HG03064 (cell line): ENCODE measurements around the gene NMT2.
"Not testable (repeated sequence)": the region's sequence is repeated elsewhere in the genome, so short reads cannot be mapped to it uniquely, and the experiment has no call there.

Experiments
- ATAC-seq: cut with Tn5 transposase; IDR thresholded peaks from one replicate; pipeline ENCODE4 v1.9.1; 2021; ENCODE audit warnings: low read depth; ENCODE audit not compliant: unreplicated experiment

The NMT2 gene

GRCh38 chr10:15168291-15168785, at the start of gene NMT2:
TSS of gene NMT2 (minus strand) at chr10:15168693. CDS start at chr10:15168612, 81 bp downstream.
- peak; percentile 87 for ATAC-seq

DNA sequence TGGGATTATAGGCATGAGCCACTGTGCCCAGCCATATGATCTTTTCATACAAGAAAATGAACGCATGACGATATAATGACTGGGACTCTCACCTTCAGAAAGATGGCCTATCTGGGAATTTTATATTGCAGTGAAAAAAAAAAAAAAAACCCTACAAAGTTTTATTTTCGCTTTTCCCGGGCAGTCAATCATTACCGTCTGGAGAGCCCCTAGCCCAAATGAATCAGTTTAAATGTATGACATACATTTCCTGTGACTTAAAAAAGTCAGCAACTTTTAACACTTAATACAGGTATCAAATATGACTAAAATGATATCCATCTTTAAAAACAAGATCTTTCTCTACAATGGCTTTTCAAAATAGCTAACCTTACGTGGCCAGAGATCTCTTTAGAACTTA, 48.2 kb upstream of the NMT2 start:
- ATAC-seq: no peak

- ATAC-seq: no peak
These were observed 45.7 kb upstream of the NMT2 start for GRCh38 chr10:15214237-15214636.

GRCh38 chr10:15213461-15213861, 45.0 kb upstream of the NMT2 start:
- no peak for ATAC-seq

GRCh38 chr10:15211464-15211979, 43.0 kb upstream of the NMT2 start:
- no peak for ATAC-seq

- no peak for ATAC-seq
These were observed 42.0 kb upstream of the NMT2 start for GRCh38 chr10:15210521-15210920.

DNA sequence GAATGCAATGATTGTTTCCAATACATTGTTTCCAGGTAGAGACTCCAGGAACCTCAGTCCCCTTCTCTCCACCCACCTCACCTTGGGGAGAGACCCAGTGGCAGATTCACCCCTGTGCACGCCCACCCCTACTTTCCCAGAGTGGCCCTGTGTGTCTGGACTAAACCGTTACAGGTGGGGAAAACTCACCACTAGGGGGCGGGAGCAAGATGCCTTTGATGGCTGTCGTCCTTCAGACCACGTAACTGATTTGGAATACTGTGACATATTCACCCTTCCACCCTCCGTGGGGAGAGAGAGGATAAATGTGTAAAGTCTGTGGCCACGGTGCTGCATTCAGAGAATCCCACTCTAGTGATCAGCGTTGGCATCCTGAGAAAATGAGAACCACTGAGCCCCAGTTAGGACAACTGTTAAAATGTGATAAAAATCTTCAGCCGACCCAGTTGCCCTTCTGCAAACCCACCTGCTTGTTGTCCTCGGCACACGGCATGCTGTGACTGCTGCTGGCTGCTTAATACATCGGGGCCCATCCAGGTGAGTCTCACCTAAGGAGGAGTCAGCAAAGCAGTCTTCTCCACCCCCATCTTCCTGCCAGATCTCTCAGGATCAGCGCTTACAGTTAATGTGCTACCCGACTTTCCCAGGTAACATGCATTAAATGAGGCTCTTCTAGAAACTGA, 41.5 kb upstream of the NMT2 start:
- no peak for ATAC-seq

DNA sequence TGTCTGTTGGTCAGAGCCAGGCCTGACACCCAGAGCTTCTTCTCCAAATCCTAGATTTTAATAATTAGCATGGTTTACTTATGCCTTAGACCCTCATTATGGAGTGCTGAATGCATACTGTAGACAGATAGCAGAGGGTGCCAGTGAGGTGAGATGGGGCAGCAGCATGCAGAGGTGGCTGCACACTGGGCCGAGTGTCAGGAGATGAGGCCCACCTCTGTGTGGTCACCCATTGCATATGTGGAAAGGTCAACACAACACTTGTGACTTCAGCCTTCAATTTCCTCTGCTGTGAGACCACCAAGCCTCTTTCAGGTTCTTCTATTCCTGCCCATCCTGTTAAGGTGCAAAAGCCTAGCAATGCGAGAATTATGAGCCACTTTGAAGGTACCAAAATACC, 39.7 kb upstream of the NMT2 start:
- ATAC-seq: no peak

- not testable (repeated sequence) for ATAC-seq
These were observed 38.9 kb upstream of the NMT2 start for GRCh38 chr10:15207410-15207809.

- ATAC-seq: no peak
These were observed 34.1 kb upstream of the NMT2 start for GRCh38 chr10:15202639-15203038.

DNA sequence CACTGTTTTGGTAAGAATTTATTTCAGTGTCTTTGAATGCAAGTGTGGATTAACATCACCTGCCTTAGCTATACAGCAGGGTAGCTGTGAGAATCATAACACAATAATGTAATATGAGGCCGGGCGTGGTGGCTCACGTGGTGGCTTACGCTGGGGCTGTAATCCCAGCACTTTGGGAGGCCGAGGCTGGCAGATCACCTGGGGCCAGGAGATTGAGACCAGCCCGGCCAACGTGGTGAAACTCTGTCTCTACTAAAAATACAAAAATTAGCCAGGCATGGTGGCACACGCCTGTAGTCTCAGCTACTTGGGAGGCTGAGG, 33.8 kb upstream of the NMT2 start:
- not testable (repeated sequence) for ATAC-seq

- no peak for ATAC-seq
These were observed 33.3 kb upstream of the NMT2 start for GRCh38 chr10:15201589-15202300.

DNA sequence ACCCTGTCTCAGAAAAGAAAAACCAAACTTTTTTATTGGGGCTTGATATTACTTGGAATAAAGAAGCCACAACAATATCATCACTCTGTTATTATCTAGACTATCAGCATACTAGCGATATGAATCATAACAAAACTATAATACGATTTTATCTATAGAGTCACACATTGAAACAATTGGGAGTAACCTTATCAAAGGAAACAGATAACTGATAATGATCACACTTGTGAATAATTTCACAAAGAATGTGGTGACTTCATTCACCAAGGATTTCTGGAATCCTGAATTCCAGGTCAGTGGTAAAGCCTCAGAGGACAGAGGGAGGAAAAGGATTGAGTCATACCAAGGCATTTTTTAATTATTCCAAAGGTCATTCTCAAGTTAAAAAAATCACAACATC, 32.1 kb upstream of the NMT2 start:
- ATAC-seq: no peak

DNA sequence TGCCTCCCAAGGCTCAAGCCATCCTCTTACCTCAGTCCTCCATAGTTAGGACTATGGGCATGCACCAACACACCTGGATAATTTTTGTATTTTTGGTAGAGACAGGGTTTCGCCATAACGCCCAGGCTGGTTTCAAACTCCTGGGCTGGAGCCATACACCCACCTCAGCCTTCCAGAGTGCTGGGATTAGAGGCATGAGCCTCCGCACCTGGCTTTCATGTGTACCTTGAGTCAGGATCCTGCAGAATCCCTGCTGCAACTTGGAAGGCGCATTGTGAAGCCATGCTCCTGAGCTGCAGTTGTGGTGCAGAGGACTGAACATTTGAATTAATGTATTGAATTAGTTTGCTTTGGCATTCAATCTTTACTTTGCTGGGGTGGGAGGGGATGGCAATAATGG, 29.4 kb upstream of the NMT2 start:
- no peak for ATAC-seq

GRCh38 chr10:15197276-15197675, 28.8 kb upstream of the NMT2 start:
- ATAC-seq: no peak

- no peak for ATAC-seq
These were observed 27.7 kb upstream of the NMT2 start for GRCh38 chr10:15196021-15196834.

DNA sequence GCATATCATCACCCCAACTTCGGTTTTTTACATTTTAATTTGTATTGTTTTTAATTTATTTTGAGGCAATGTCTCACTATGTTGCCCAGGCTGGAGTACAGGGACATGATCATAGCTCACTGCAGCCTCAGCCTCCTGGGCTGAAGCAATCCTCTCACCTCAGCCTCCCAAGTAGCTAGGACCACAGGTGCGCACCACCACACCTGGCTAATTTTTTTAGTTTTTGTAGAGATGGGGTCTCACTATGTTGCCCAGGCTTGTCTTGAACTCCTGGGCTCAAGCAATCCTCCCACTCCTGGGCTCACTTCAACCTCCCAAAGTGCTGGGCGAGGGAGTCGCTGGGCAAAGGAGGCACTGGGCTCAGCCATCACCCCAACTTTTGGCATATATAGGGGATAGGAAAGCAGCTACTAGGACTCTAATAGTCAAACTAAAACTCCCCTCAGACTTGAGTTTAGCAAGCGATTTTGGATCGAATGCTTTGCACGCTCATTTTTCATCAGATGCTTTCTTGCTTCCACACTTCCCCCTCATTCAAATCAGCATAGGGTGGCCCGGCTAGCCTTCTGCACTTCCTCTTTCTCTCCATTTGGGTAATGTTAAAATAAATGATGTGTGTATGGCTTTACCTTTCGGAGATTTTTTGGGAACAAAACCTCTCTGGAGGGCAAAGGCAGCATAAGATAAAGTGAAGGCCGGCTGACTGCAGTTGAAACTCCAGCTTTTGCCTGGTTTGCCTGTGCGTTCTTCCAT, 20.8 kb upstream of the NMT2 start:
- ATAC-seq: no peak

DNA sequence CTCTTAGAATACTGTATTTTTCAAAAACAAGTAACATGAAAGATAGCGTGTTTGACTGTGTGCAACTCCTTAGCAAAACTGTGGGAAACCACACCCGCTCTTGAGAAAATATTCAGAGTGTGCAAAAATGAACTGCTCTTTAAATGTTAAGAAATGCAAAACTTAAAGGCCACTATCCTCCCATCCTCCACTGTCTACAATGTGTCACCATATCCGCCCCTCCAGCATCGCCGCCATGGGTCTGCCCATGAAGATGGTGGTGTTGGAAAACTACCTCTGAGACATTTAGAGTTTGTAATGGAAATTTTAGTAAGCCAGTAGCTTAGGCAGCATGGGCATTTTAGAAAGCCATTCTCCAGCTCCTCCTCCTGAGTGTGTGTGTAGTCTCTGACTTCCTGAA, 20.1 kb upstream of the NMT2 start:
- no peak for ATAC-seq

DNA sequence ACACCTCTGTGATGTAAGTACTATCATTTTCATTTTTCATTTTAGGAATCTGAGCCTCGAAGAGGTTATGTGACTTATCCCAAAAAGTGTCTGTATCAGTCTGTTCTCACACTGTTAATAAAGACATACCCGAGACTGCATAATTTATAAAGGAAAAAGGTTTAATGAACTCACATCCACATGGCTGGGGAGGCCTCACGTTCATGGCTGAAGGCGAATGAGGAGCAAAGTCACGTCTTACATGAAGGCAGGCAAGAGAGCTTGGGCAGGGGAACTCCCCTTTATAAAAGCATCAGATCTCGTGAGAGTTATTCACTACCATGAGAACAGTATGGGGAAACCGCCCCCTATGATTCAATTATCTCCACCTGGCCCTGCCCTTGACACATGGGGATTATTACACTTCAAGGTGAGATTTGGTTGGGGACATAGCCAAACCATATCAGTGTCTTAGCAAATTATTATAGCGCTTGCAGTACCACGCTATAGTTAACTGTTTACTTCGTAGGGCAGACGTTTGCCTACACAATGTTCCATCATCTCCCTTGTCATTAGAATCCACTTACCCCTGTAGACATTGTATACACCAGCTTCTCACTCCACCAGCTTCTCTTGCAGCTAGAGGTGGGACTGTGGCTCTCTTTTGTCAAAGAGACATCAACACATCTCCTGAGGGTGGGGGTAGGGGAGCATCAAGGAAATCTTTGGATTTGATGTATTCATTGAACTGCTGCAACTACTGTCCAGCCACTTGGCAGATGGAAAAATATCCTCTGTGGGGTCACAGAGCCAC, 15.4 kb upstream of the NMT2 start:
- ATAC-seq: no peak
